HCT116 (cell line): ENCODE data around the gene PLA2G1B. TPM values are rescaled to one million over a fixed set of nuclear protein-coding genes. Genes with fewer than 3 reads are reported as not detected.

Source experiments
- ATAC-seq: fragments of 200-7000 bp; cut with Tn5 transposase; 2 replicates; pipeline ENCODE4 v1.9.1; 2020; ENCODE audit warnings: mild to moderate bottlenecking, moderate library complexity
- BruUV-seq: library from RNA; stranded (reverse); fragments of 400-500 nt; replicated peaks from 2 replicates; lab custom pipeline; 2021; lab: Mats Ljungman, UMichigan
- CTCF ChIA-PET: fragments of 300-600 bp; sonication (Branson Sonifier 250); formaldehyde crosslinking; loops from one replicate; lab custom pipeline; 2021; ENCODE audit warnings: antibody characterized with exemption; lab: Charles Lee
- POLR2A ChIA-PET: fragments of 300-600, 350-600 bp; sonication (Branson Sonifier 250); formaldehyde crosslinking; loops from one replicate; lab custom pipeline; 2021; ENCODE audit warnings: antibody characterized with exemption; lab: Charles Lee
- RAD21 ChIA-PET, 2 experiments: fragments of 300-600 bp; sonication (Branson Sonifier 250); formaldehyde crosslinking; loops; one replicate each; lab custom pipeline; 2023; ENCODE audit warnings: low total read pairs in 2 of 2; ENCODE audit not compliant: uncharacterized antibody in 2 of 2, unreplicated experiment in 2 of 2, low non-redundant PET in 1 of 2; lab: Charles Lee
- DNase-seq: peaks from one replicate; pipeline ENCODE4 v3.0.0-alpha.2; 2010; ENCODE audit warnings: low read depth, low spot score
- H2AFZ ChIP-seq: fragments of 200-600 bp; shearing (Covaris generic), sonication (generic); 2 replicates; pipeline ENCODE4 v1.6.1; 2017; ENCODE audit warnings: low read depth, mixed run types, mixed read lengths, antibody characterized with exemption, low read length; ENCODE audit not compliant: poor library complexity, severe bottlenecking
- H3K27ac ChIP-seq: 2 replicates; pipeline ENCODE4 v1.5.1; 2012; ENCODE audit warnings: low read depth, low read length
- H3K27me3 ChIP-seq: fragments of 200-600 bp; sonication (generic); 2 replicates; pipeline ENCODE4 v1.6.1; 2016; ENCODE audit warnings: mixed run types, low read length, mixed read lengths; ENCODE audit not compliant: insufficient read depth
- H3K36me3 ChIP-seq, 2 experiments: fragments of 200-500 bp in 1 of 2; fragments of 200-600 bp in 1 of 2; sonication (Bioruptor generic) in 1 of 2; sonication (generic) in 1 of 2; 2 replicates each; pipeline versions ENCODE4 v1.5.1 to v1.6.1; 2014 to 2016; ENCODE audit warnings: low read length in 2 of 2, inconsistent platforms in 1 of 2, mixed read lengths in 1 of 2, mixed run types in 1 of 2; ENCODE audit not compliant: insufficient read depth in 2 of 2, control insufficient read depth in 1 of 2
- H3K4me1 ChIP-seq, 2 experiments: fragments of 200-600 bp in 1 of 2; sonication (generic) in 1 of 2; 2 replicates each; pipeline versions ENCODE4 v1.5.1 to v1.6.1; 2012 to 2017; ENCODE audit warnings: low read length in 2 of 2, inconsistent platforms in 1 of 2, mild to moderate bottlenecking in 1 of 2, mixed read lengths in 1 of 2, mixed run types in 1 of 2, moderate library complexity in 1 of 2; ENCODE audit not compliant: insufficient read depth in 2 of 2, control insufficient read depth in 1 of 2
- H3K4me2 ChIP-seq: fragments of 200-600 bp; sonication (generic); 2 replicates; pipeline ENCODE4 v1.6.1; 2017; ENCODE audit warnings: mixed run types, low read length, mixed read lengths
- H3K4me3 ChIP-seq, 2 experiments: fragments of 200-600 bp in 1 of 2; sonication (generic) in 1 of 2; replicated peaks in 1 of 2; 2 replicates each; pipeline ENCODE4 v1.5.1; 2011 to 2016; ENCODE audit warnings: low read length in 2 of 2, control low read depth in 1 of 2, low read depth in 1 of 2, mild to moderate bottlenecking in 1 of 2, mixed read lengths in 1 of 2, mixed run types in 1 of 2
- H3K79me2 ChIP-seq: fragments of 200-600 bp; sonication (generic); 2 replicates; pipeline ENCODE4 v1.6.1; 2017; ENCODE audit warnings: mild to moderate bottlenecking, mixed run types, low read length, moderate library complexity, mixed read lengths; ENCODE audit not compliant: insufficient read depth
- H3K9ac ChIP-seq: fragments of 200-600 bp; sonication (generic); 2 replicates; pipeline ENCODE4 v1.6.1; 2016; ENCODE audit warnings: low read length, mixed read lengths
- H3K9me2 ChIP-seq: fragments of 200-600 bp; sonication (generic), shearing (Covaris generic); 2 replicates; pipeline ENCODE4 v1.6.1; 2017; ENCODE audit warnings: mixed run types, mild to moderate bottlenecking, moderate library complexity; ENCODE audit not compliant: insufficient read depth
- H3K9me3 ChIP-seq, 2 experiments: fragments of 200-500 bp in 1 of 2; fragments of 200-600 bp in 1 of 2; sonication (Bioruptor generic) in 1 of 2; sonication (generic) in 1 of 2; 2 replicates each; pipeline ENCODE4 v1.6.1; 2014 to 2017; ENCODE audit warnings: low read length in 2 of 2, mixed read lengths in 2 of 2, inconsistent platforms in 1 of 2, low read depth in 1 of 2, mild to moderate bottlenecking in 1 of 2, mixed run types in 1 of 2, moderate library complexity in 1 of 2; ENCODE audit not compliant: control insufficient read depth in 1 of 2, insufficient read depth in 1 of 2
- H4K20me1 ChIP-seq: fragments of 200-600 bp; sonication (generic), shearing (Covaris generic); 2 replicates; pipeline ENCODE4 v1.6.1; 2017; ENCODE audit warnings: mixed run types, mild to moderate bottlenecking, moderate library complexity; ENCODE audit not compliant: insufficient read depth
- CBX3 ChIP-seq: IDR thresholded peaks from 2 replicates; pipeline ENCODE4 v1.6.1; 2012; ENCODE audit warnings: low read depth
- CTCF ChIP-seq, 3 experiments: fragments of 200-600 bp in 1 of 3; sonication (generic) in 1 of 3; IDR thresholded peaks in 2 of 3; conservative IDR thresholded peaks in 1 of 3; 2 replicates each; pipeline ENCODE4 v1.5.1; 2012 to 2017; ENCODE audit warnings: low read depth in 2 of 3, low read length in 2 of 3, antibody characterized with exemption in 1 of 3, borderline replicate concordance in 1 of 3, control low read depth in 1 of 3, mild to moderate bottlenecking in 1 of 3, mixed read lengths in 1 of 3, mixed run types in 1 of 3, moderate library complexity in 1 of 3; ENCODE audit not compliant: insufficient read depth in 1 of 3
- EGR1 ChIP-seq: IDR thresholded peaks from 2 replicates; pipeline ENCODE4 v1.6.1; 2012; ENCODE audit warnings: low read depth
- JUND ChIP-seq: IDR thresholded peaks from 2 replicates; pipeline ENCODE4 v1.6.1; 2012
- RAD21 ChIP-seq: IDR thresholded peaks from 2 replicates; pipeline ENCODE4 v1.6.1; 2012; ENCODE audit warnings: low read depth, mild to moderate bottlenecking
- SRF ChIP-seq: IDR thresholded peaks from 2 replicates; pipeline ENCODE4 v1.6.1; 2012; ENCODE audit warnings: low read depth
- YY1 ChIP-seq: IDR thresholded peaks from 2 replicates; pipeline ENCODE4 v1.6.1; 2011; ENCODE audit warnings: low read length, low read depth, moderate library complexity, mild to moderate bottlenecking; ENCODE audit not compliant: insufficient replicate concordance; ENCODE audit errors: extremely low read depth
- ZNF274 ChIP-seq: fragments of 200-500 bp; sonication (Bioruptor generic); IDR thresholded peaks from 2 replicates; pipeline ENCODE4 v1.6.1; 2014; ENCODE audit warnings: mild to moderate bottlenecking, low read depth, low read length, inconsistent platforms
- intact Hi-C: fragments of 100-400 bp; cut with micrococcal nuclease; formaldehyde crosslinking; loops from 2 replicates; pipeline ENCODE4 v1.10.0; 2022
- total RNA-seq: library from RNA; stranded (reverse); gene quantifications from one replicate; pipeline ENCODE4 v1.2.1, GENCODE V29; 2021; ENCODE audit not compliant: unreplicated experiment
- TF ChIP-seq, protein P1 (sequence below): IDR thresholded peaks from 2 replicates; pipeline ENCODE4 v1.6.1; 2011; ENCODE audit warnings: mild to moderate bottlenecking, low read length, moderate library complexity; ENCODE audit not compliant: insufficient replicate concordance; ENCODE audit errors: extremely low read depth
- TF ChIP-seq, protein P2 (sequence below): IDR thresholded peaks from 2 replicates; pipeline ENCODE4 v1.6.1; 2012; ENCODE audit warnings: low read depth

PLA2G1B gene
- total RNA-seq, 1 experiment from 2014 or later, result 2.0 TPM

GRCh38 chr12:120314220-120314619 lies 13.4 kb downstream of the PLA2G1B start:
- Histone ChIP-seq H3K9me2 (no peaks in the 10 kb centered on the region), H3K9ac (no peak overlapping the region), H3K4me2 (no peak overlapping the region), H3K4me3 (no peak overlapping the region), H4K20me1 (no peaks in the 10 kb centered on the region), H2AFZ (no peak overlapping the region), H3K27ac (no peak overlapping the region), H3K79me2 (no peaks in the 10 kb centered on the region), H3K27me3 (no peaks in the 10 kb centered on the region), H3K4me1 (peaks cover 2 to 15% of the 10 kb centered on the region in 2 experiments; a peak in 1 of 4 replicates), H3K9me3 (no peaks in the 10 kb centered on the region), H3K36me3 (no peaks in the 10 kb centered on the region)
- DNase-seq (no peak), ATAC-seq (peak; percentile 41)
- ChIA-PET POLR2A (interaction anchor here (1.3 to 1.8 kb wide), 2 partner anchors 21 to 23 kb away, joined by 6 to 7 read pairs; partner anchors contain the start of genes RNU4-1 and RNU4-2), CTCF (interaction anchor here (0.6 to 3.4 kb wide), 5 partner anchors 9 to 267 kb away, joined by 3 to 21 read pairs (median 4); partner anchors contain the start of genes POP5 and SIRT4), RAD21 (interaction anchor here in 1 of 2 experiments (0.7 kb wide), 1 partner anchor 335 kb away, joined by 3 read pairs; no protein-coding TSS in a partner anchor)
- intact Hi-C loops, result no loop called here
- TF ChIP-seq CTCF (IDR thresholded peaks at IDR 0.05 in 2 of 3, conservative IDR thresholded peaks at IDR 0.05 in 1 of 3; ENCODE audit: borderline replicate concordance in 1 of 3, insufficient read depth in 1 of 3, low read depth in 2 of 3, low read length in 2 of 3), result peak; percentile 41 to 75 (median 71); a peak in 5 of 6 replicates
- TF ChIP-seq, protein P1, sequence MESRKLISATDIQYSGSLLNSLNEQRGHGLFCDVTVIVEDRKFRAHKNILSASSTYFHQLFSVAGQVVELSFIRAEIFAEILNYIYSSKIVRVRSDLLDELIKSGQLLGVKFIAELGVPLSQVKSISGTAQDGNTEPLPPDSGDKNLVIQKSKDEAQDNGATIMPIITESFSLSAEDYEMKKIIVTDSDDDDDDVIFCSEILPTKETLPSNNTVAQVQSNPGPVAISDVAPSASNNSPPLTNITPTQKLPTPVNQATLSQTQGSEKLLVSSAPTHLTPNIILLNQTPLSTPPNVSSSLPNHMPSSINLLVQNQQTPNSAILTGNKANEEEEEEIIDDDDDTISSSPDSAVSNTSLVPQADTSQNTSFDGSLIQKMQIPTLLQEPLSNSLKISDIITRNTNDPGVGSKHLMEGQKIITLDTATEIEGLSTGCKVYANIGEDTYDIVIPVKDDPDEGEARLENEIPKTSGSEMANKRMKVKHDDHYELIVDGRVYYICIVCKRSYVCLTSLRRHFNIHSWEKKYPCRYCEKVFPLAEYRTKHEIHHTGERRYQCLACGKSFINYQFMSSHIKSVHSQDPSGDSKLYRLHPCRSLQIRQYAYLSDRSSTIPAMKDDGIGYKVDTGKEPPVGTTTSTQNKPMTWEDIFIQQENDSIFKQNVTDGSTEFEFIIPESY, result no peak
- no peak for TF ChIP-seq YY1
- TF ChIP-seq SRF, result no peak
- TF ChIP-seq, protein P2, sequence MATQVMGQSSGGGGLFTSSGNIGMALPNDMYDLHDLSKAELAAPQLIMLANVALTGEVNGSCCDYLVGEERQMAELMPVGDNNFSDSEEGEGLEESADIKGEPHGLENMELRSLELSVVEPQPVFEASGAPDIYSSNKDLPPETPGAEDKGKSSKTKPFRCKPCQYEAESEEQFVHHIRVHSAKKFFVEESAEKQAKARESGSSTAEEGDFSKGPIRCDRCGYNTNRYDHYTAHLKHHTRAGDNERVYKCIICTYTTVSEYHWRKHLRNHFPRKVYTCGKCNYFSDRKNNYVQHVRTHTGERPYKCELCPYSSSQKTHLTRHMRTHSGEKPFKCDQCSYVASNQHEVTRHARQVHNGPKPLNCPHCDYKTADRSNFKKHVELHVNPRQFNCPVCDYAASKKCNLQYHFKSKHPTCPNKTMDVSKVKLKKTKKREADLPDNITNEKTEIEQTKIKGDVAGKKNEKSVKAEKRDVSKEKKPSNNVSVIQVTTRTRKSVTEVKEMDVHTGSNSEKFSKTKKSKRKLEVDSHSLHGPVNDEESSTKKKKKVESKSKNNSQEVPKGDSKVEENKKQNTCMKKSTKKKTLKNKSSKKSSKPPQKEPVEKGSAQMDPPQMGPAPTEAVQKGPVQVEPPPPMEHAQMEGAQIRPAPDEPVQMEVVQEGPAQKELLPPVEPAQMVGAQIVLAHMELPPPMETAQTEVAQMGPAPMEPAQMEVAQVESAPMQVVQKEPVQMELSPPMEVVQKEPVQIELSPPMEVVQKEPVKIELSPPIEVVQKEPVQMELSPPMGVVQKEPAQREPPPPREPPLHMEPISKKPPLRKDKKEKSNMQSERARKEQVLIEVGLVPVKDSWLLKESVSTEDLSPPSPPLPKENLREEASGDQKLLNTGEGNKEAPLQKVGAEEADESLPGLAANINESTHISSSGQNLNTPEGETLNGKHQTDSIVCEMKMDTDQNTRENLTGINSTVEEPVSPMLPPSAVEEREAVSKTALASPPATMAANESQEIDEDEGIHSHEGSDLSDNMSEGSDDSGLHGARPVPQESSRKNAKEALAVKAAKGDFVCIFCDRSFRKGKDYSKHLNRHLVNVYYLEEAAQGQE, result no peak
- TF ChIP-seq RAD21, result peak; percentile 32; the same call in 1 of the 2 replicates
- no peak for TF ChIP-seq JUND
- TF ChIP-seq CBX3, result peak; percentile 54; the same call in 1 of the 2 replicates
- no peak for TF ChIP-seq ZNF274
- TF ChIP-seq EGR1, result no peak
- no TSS peak for BruUV-seq
